Measurements from ENCODE around the gene FREM1. TPM values are rescaled to one million over a fixed set of nuclear protein-coding genes. Genes with fewer than 3 reads are reported as not detected.

Gene FREM1
- total RNA-seq, 1 donor from 2014 or later: 4.3 TPM

GRCh38 chr9:14823800-14824199 is 86.4 kb downstream of the FREM1 start:
- H3K36me3 ChIP-seq: no peaks in the 10 kb centered on the region
- no peak for TF ChIP-seq CTCF (IDR thresholded peaks at IDR 0.05)
- H3K4me1 ChIP-seq: no peaks in the 10 kb centered on the region
- H3K4me3 ChIP-seq: no peak overlapping the region
- no peak for DNase-seq
- no peak overlapping the region for H3K27ac ChIP-seq
- no peaks in the 10 kb centered on the region for H3K27me3 ChIP-seq (ENCODE audit: low read depth)
- H3K9me3 ChIP-seq: no peaks in the 10 kb centered on the region
- intact Hi-C loops (cut with DNase I): no loop called here
- ATAC-seq: no peak

DNA sequence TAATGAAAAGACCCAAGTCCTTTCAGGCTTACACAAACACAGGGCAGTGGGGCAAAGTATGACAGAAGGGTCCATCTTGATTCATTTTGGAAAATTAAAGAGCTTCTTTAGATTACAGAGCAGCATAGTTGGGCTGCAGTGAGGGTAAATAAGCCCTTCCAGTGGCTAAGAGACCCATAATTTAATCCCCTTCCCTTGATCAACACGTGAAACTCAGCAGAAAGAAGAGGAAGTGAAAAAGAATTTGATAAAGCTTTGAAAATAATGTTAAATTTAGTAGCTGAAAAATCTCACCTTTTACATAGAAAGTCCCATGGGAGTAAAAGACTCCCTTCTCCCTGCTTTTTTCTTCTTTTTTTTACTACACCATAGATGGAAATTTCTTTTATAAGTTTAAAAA is 87.6 kb downstream of the FREM1 start:
- H3K27ac ChIP-seq: no peak overlapping the region
- no peaks in the 10 kb centered on the region for H3K4me1 ChIP-seq
- no peaks in the 10 kb centered on the region for H3K36me3 ChIP-seq
- intact Hi-C loops (cut with DNase I): no loop called here
- DNase-seq (no peak), ATAC-seq (no peak)
- H3K27me3 ChIP-seq (ENCODE audit: low read depth): no peaks in the 10 kb centered on the region
- H3K9me3 ChIP-seq: no peaks in the 10 kb centered on the region
- TF ChIP-seq CTCF (IDR thresholded peaks at IDR 0.05): no peak
- no peak overlapping the region for H3K4me3 ChIP-seq

- H3K27ac ChIP-seq: no peak overlapping the region
- no peaks in the 10 kb centered on the region for H3K27me3 ChIP-seq (ENCODE audit: low read depth)
- intact Hi-C loops (cut with DNase I): no loop called here
- ATAC-seq: no peak
- DNase-seq: no peak
- H3K4me3 ChIP-seq: no peak overlapping the region
- H3K36me3 ChIP-seq: no peaks in the 10 kb centered on the region
- no peaks in the 10 kb centered on the region for H3K4me1 ChIP-seq
- no peak for TF ChIP-seq CTCF (IDR thresholded peaks at IDR 0.05)
- no peaks in the 10 kb centered on the region for H3K9me3 ChIP-seq
Measured at GRCh38 chr9:14819183-14819582, 91.0 kb downstream of the FREM1 start.

DNA sequence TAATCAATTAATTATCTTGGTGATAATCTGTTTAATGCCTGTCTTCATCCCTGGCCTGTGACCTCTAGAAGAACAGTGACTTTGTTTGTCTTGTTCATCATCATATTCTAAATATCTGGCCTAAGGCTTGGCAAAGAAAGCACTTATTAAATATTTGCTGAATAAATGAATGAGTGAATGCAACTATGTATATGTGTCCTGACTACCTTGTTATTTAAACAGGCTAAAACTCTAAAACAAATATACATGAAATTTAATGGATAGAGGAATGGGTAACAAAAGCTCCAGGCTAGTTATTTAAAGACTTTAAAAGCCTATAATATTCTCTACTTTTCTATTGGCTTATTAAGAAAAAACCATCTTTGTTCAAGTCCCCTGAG is 96.0 kb downstream of the FREM1 start:
- no peaks in the 10 kb centered on the region for H3K9me3 ChIP-seq
- no peaks in the 10 kb centered on the region for H3K27me3 ChIP-seq (ENCODE audit: low read depth)
- H3K4me3 ChIP-seq: no peak overlapping the region
- no peak for TF ChIP-seq CTCF (IDR thresholded peaks at IDR 0.05)
- DNase-seq (no peak), ATAC-seq (no peak)
- H3K36me3 ChIP-seq: no peaks in the 10 kb centered on the region
- intact Hi-C loops (cut with DNase I): no loop called here
- H3K27ac ChIP-seq: no peak overlapping the region
- H3K4me1 ChIP-seq: no peaks in the 10 kb centered on the region

- H3K4me3 ChIP-seq: no peak overlapping the region
Measured at GRCh38 chr9:14813336-14814248, 96.6 kb downstream of the FREM1 start.

More at GRCh38 chr9:14813336-14814248, 96.6 kb downstream of the FREM1 start:
- intact Hi-C loops (cut with DNase I): no loop called here
- Histone ChIP-seq H3K4me1 (no peaks in the 10 kb centered on the region), H3K27me3 (ENCODE audit: low read depth) (no peaks in the 10 kb centered on the region), H3K36me3 (no peaks in the 10 kb centered on the region), H3K27ac (no peak overlapping the region), H3K9me3 (no peaks in the 10 kb centered on the region)
- no peak for TF ChIP-seq CTCF (IDR thresholded peaks at IDR 0.05)
- no peak for DNase-seq
- no peak for ATAC-seq

Data from lower lobe of right lung (tissue), 2 donors.